IPS-NIHi7 (cell line): ENCODE results near the gene FANCE.
"Not testable (repeated sequence)": the region's sequence is repeated elsewhere in the genome, so short reads cannot be mapped to it uniquely, and the experiment has no call there.

Experiments
- DNase-seq: peaks from one replicate; pipeline ENCODE4 v3.0.0; 2012; ENCODE audit warnings: mixed read lengths; ENCODE audit errors: extremely low spot score

The FANCE gene

GRCh38 chr6:35497571-35498421, 45.7 kb downstream of the FANCE start:
- DNase-seq, result peak; percentile 72

- no peak for DNase-seq
Observed at GRCh38 chr6:35498422-35499067, 46.4 kb downstream of the FANCE start.

- DNase-seq, result no peak
Observed at GRCh38 chr6:35499372-35499771, 47.2 kb downstream of the FANCE start.

GRCh38 chr6:35500782-35501181, 48.6 kb downstream of the FANCE start:
- DNase-seq, result no peak

GRCh38 chr6:35501784-35502183, 49.6 kb downstream of the FANCE start:
- DNase-seq, result no peak

- no peak for DNase-seq
Observed at GRCh38 chr6:35503534-35503933, 51.4 kb downstream of the FANCE start.

GRCh38 chr6:35505999-35506412, 53.9 kb downstream of the FANCE start:
- DNase-seq, result no peak

- DNase-seq, result no peak
Observed at GRCh38 chr6:35506536-35506935, 54.4 kb downstream of the FANCE start.

- no peak for DNase-seq
Observed at GRCh38 chr6:35507221-35507620, 55.1 kb downstream of the FANCE start.

- no peak for DNase-seq
Observed at GRCh38 chr6:35508027-35508426, 55.9 kb downstream of the FANCE start.

GRCh38 chr6:35508542-35508941, 56.4 kb downstream of the FANCE start:
- DNase-seq, result no peak

GRCh38 chr6:35510916-35511561, 58.9 kb downstream of the FANCE start:
- DNase-seq, result no peak

GRCh38 chr6:35511562-35511941, 59.4 kb downstream of the FANCE start:
- DNase-seq, result no peak

- no peak for DNase-seq
Observed at GRCh38 chr6:35512006-35512405, 59.9 kb downstream of the FANCE start.

GRCh38 chr6:35512740-35513139, 60.6 kb downstream of the FANCE start, which contains the start of gene TULP1:
TULP1 (minus strand) TSS chr6:35512896; CDS start chr6:35512858, 38 bp downstream.
- DNase-seq, result no peak

GRCh38 chr6:35514587-35514986, 62.4 kb downstream of the FANCE start:
- no peak for DNase-seq

GRCh38 chr6:35515939-35516338, 63.8 kb downstream of the FANCE start:
- DNase-seq, result not testable (repeated sequence)
